22Rv1 (cell line): ENCODE measurements around the gene SYNE1.

Experiments
- H3K27ac ChIP-seq: fragments of 450-650 bp; 2 replicates; pipeline ENCODE4 v1.5.1; 2017
- ZFX ChIP-seq: fragments of 450-650 bp; IDR thresholded peaks from 2 replicates; pipeline ENCODE4 v1.6.1; 2017; ENCODE audit warnings: antibody characterized with exemption, borderline replicate concordance
- TF ChIP-seq, protein P1 (sequence below): fragments of 450-650 bp; IDR thresholded peaks from 2 replicates; pipeline ENCODE4 v1.5.1; 2017; ENCODE audit warnings: mild to moderate bottlenecking

Gene SYNE1

GRCh38 chr6:152398316-152398715 is 238.8 kb downstream of the SYNE1 start:
- TF ChIP-seq, protein P1, sequence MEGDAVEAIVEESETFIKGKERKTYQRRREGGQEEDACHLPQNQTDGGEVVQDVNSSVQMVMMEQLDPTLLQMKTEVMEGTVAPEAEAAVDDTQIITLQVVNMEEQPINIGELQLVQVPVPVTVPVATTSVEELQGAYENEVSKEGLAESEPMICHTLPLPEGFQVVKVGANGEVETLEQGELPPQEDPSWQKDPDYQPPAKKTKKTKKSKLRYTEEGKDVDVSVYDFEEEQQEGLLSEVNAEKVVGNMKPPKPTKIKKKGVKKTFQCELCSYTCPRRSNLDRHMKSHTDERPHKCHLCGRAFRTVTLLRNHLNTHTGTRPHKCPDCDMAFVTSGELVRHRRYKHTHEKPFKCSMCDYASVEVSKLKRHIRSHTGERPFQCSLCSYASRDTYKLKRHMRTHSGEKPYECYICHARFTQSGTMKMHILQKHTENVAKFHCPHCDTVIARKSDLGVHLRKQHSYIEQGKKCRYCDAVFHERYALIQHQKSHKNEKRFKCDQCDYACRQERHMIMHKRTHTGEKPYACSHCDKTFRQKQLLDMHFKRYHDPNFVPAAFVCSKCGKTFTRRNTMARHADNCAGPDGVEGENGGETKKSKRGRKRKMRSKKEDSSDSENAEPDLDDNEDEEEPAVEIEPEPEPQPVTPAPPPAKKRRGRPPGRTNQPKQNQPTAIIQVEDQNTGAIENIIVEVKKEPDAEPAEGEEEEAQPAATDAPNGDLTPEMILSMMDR = no peak
- no peak for TF ChIP-seq ZFX
- H3K27ac ChIP-seq = no peak overlapping the region

GRCh38 chr6:152394303-152394702 is 242.9 kb downstream of the SYNE1 start:
- TF ChIP-seq ZFX = no peak
- TF ChIP-seq, protein P1 = no peak

DNA sequence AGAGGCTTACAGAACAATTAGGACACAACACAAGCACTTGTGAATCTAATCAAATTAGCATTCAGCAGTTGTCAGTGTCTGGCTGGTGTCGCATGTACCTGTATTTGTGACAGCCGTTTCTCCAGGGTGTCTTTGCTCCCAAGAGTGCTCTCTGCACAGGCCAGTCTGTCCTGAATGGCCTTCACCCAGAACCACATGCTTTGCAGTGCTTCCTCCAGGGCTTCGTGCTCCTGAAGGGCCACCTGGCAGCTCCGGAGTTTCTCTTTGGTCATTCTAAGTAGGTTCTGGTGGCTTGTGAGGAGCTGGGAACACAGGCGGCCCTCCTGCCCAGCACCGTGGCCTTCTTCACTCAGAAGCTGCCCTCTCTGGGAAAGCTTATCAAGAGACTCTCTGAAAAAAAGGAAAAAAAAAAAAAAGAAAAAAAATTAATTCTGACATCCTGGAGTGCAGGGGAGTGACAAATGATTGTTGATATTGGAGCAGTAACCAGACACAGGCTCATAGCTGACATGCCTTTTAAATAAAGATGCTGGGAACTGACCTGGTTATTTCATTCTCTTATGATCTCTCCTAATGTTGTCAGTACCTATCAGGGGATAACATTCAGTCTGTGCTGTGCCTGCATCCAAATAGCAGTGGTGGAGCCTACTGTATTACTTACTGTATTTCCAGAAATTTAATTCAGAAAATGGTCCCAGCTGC is 245.8 kb downstream of the SYNE1 start:
- no peak overlapping the region for H3K27ac ChIP-seq
- no peak for TF ChIP-seq ZFX
- TF ChIP-seq, protein P1 = no peak

More at GRCh38 chr6:152394303-152394702, 242.9 kb downstream of the SYNE1 start:
- H3K27ac ChIP-seq = no peak overlapping the region

GRCh38 chr6:152387091-152387490 is 250.1 kb downstream of the SYNE1 start:
- TF ChIP-seq, protein P1 = no peak
- TF ChIP-seq ZFX = no peak
- no peak overlapping the region for H3K27ac ChIP-seq

DNA sequence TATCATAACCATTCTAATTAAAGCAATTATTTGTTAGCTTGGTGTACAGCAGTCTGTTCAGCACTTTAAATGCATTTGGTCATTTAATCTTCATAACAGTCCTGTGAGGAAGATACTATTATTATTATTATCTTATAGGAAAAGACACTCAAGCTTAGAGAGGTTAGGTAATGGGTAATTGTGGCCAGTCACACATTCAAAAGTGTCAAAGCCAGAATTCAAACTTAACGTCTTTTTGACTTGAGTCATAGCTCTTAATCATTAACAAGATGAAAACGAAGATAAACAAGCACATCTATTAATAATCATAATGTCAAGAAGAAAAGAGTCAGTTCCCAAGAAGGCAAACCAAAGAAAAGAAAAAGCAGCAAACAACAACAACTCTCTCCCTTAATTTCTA is 251.0 kb downstream of the SYNE1 start:
- TF ChIP-seq, protein P1 = no peak
- no peak for TF ChIP-seq ZFX
- H3K27ac ChIP-seq = no peak overlapping the region

- peak overlapping the region; percentile 48 for H3K27ac ChIP-seq
- no peak for TF ChIP-seq ZFX
- TF ChIP-seq, protein P1 = no peak
Observed at GRCh38 chr6:152380993-152381898, 255.9 kb downstream of the SYNE1 start.

- TF ChIP-seq, protein P1 = no peak
- no peak for TF ChIP-seq ZFX
- peak overlapping the region; percentile 48 for H3K27ac ChIP-seq
Observed at GRCh38 chr6:152380351-152380767, 256.8 kb downstream of the SYNE1 start.
